Parathyroid adenoma (tissue), 2 donors: Measurements from ENCODE around the gene EPS8.
"Not testable (repeated sequence)": the region's sequence is repeated elsewhere in the genome, so short reads cannot be mapped to it uniquely, and the experiment has no call there.

Experiments used
- H2AFZ ChIP-seq: fragments of 300-600 bp; sonication (generic); one replicate; pipeline ENCODE4 v1.7.0; 2017; ENCODE audit warnings: antibody characterized with exemption, mild to moderate bottlenecking
- H3K27ac ChIP-seq: fragments of 300-600 bp; sonication (generic); one replicate; pipeline ENCODE4 v1.7.0; 2017
- H3K27me3 ChIP-seq: fragments of 300-600 bp; sonication (generic); one replicate; pipeline ENCODE4 v1.7.0; 2017; ENCODE audit warnings: low read length; ENCODE audit not compliant: control insufficient read depth, insufficient read depth
- H3K36me3 ChIP-seq: fragments of 300-600 bp; sonication (generic); one replicate; pipeline ENCODE4 v1.7.0; 2017; ENCODE audit warnings: low read length; ENCODE audit not compliant: control insufficient read depth, insufficient read depth
- H3K4me1 ChIP-seq: fragments of 300-600 bp; sonication (generic); one replicate; pipeline ENCODE4 v1.7.0; 2017; ENCODE audit warnings: control low read depth
- H3K4me2 ChIP-seq: fragments of 300-600 bp; sonication (generic); one replicate; pipeline ENCODE4 v1.7.0; 2017; ENCODE audit warnings: low read length
- H3K4me3 ChIP-seq: fragments of 300-600 bp; sonication (generic); one replicate; pipeline ENCODE4 v1.7.0; 2017; ENCODE audit warnings: low read depth, low read length
- H3K79me2 ChIP-seq: fragments of 300-600 bp; sonication (generic); one replicate; pipeline ENCODE4 v1.7.0; 2017; ENCODE audit warnings: control low read depth
- H3K9ac ChIP-seq: fragments of 300-600 bp; sonication (generic); one replicate; pipeline ENCODE4 v1.7.0; 2017; ENCODE audit warnings: mild to moderate bottlenecking
- H3K9me3 ChIP-seq: fragments of 300-600 bp; sonication (generic); one replicate; pipeline ENCODE4 v1.7.0; 2017; ENCODE audit warnings: low read length; ENCODE audit not compliant: control insufficient read depth
- TF ChIP-seq, protein P1 (sequence below): fragments of 300-600 bp; sonication (generic); IDR thresholded peaks from one replicate; pipeline ENCODE4 v1.7.0; 2017; ENCODE audit warnings: antibody characterized with exemption, mild to moderate bottlenecking
- donor health status: primary hyperparathyroidism.

Gene EPS8

DNA sequence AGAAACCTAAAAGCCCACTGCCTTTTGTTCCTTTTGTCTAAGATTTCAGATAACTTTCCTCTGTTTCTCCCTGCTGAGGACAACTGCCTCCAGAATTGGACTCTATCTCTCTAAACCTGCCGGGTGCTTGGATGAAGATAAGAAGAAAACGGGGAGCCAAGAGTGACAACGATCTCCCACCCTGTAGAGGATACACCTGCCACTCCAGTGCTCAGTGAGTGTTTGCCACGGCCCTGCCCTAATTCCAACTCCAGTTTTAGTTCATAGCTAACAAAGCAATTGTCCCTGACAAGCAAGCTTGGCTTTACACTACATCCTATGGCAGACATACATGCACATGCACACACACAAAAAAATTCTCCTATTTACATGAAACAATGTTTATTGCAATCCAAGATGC, 39.3 kb downstream of the EPS8 start:
- TF ChIP-seq, protein P1, sequence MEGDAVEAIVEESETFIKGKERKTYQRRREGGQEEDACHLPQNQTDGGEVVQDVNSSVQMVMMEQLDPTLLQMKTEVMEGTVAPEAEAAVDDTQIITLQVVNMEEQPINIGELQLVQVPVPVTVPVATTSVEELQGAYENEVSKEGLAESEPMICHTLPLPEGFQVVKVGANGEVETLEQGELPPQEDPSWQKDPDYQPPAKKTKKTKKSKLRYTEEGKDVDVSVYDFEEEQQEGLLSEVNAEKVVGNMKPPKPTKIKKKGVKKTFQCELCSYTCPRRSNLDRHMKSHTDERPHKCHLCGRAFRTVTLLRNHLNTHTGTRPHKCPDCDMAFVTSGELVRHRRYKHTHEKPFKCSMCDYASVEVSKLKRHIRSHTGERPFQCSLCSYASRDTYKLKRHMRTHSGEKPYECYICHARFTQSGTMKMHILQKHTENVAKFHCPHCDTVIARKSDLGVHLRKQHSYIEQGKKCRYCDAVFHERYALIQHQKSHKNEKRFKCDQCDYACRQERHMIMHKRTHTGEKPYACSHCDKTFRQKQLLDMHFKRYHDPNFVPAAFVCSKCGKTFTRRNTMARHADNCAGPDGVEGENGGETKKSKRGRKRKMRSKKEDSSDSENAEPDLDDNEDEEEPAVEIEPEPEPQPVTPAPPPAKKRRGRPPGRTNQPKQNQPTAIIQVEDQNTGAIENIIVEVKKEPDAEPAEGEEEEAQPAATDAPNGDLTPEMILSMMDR = no peak
- Histone ChIP-seq H3K4me1 (no peaks in the 10 kb centered on the region), H2AFZ (no peak overlapping the region), H3K79me2 (no peaks in the 10 kb centered on the region), H3K27me3 (no peaks in the 10 kb centered on the region), H3K27ac (no peak overlapping the region), H3K36me3 (no peaks in the 10 kb centered on the region), H3K4me2 (no peak overlapping the region), H3K9ac (no peak overlapping the region), H3K9me3 (no peaks in the 10 kb centered on the region), H3K4me3 (no peak overlapping the region)

DNA sequence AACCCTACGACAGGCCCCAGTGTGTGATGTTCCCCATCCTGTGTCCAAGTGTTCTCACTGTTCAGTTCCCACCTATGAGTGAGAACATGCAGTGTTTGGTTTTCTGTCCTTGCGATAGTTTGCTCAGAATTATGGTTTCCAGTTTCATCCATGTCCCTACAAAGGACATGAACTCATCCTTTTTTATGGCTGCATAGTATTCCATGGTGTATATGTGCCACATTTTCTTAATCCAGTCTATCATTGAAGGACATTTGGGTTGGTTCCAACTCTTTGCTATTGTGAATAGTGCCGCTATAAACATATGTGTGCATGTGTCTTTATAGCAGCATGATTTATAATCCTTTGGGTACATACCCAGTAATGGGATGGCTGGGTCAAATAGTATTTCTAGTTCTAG, 47.3 kb downstream of the EPS8 start:
- not testable (repeated sequence) for H3K27me3 ChIP-seq, H3K9ac ChIP-seq, H3K9me3 ChIP-seq, H3K79me2 ChIP-seq, H2AFZ ChIP-seq, H3K4me3 ChIP-seq, H3K4me2 ChIP-seq, H3K36me3 ChIP-seq, H3K4me1 ChIP-seq, H3K27ac ChIP-seq

DNA sequence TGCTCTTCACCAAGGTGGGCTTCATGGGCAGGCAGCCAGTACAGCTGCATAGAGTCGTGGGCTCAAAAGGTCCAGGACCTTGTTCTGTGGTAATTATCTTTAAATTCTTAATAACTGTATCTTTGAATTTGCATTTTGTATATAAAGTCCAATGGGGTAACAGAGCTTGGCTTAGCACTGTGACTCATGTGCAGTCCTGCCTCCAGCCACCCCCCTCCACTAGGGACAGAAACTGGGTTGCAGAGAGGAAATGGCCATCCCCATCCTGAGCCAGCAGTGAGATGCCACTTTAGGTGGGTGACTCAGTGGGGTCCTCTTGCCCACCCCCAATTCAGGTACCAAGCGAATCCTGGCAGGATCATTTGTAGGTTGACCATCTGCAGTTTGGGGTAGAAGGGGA, 48.1 kb downstream of the EPS8 start:
- TF ChIP-seq, protein P1 = no peak
- H3K9ac ChIP-seq = no peak overlapping the region
- H3K9me3 ChIP-seq = no peaks in the 10 kb centered on the region

DNA sequence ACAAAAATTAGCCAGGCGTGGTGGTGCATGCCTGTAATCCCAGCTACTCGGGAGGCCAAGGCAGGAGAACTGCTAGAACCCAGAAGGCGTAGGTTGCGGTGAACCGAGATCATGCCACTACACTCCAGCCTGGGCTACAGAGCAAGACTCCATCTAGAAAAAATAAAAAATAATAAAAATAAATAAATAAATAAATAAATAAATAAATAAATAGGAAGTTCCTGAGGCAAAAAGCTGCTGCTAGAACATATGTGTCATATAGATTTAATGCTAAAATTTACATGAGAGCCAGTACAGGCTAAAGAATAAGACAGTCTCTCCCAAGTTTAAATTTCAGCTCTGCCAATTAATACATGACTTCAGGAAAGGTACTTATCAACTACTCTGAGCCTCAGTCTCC, 48.8 kb downstream of the EPS8 start:
- H3K27ac ChIP-seq, H3K9ac ChIP-seq, H3K27me3 ChIP-seq, H3K9me3 ChIP-seq, H3K79me2 ChIP-seq, H3K36me3 ChIP-seq, H2AFZ ChIP-seq, H3K4me1 ChIP-seq, H3K4me2 ChIP-seq, H3K4me3 ChIP-seq: not testable (repeated sequence)

More for the DNA sequence above, 48.1 kb downstream of the EPS8 start:
- no peak overlapping the region for H3K27ac ChIP-seq
- H3K4me1 ChIP-seq = no peaks in the 10 kb centered on the region
- no peaks in the 10 kb centered on the region for H3K79me2 ChIP-seq
- no peaks in the 10 kb centered on the region for H3K36me3 ChIP-seq
- no peak overlapping the region for H2AFZ ChIP-seq
- H3K27me3 ChIP-seq = no peaks in the 10 kb centered on the region
- no peak overlapping the region for H3K4me3 ChIP-seq
- no peak overlapping the region for H3K4me2 ChIP-seq

DNA sequence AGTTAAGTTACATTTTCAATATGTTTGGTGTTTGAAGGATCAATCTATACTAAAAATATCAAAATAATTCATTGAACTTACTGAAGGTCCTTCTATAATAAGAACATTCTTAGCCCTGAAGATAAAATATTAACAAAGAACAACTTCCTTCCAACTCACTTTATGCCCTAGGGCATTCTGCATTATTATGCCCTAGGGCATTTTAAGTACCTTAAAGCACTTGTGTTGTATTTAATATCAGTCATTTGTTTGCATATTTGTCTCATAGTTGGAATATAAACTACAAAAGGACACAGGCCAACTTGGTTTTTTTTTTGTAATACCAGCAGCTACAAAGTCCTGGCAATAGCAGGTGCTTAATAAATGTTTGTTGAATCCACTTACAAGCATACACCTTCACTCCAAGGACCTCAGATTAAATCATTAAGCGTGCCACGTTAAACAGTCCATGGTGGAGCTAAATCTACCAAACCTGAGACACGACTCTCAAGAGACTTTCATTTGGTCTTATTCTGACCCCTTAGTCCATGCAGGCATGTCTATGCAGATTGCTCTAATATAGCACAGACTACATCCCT, 50.7 kb downstream of the EPS8 start:
- Histone ChIP-seq H3K4me2 (no peak overlapping the region), H3K36me3 (no peaks in the 10 kb centered on the region), H3K4me1 (no peaks in the 10 kb centered on the region), H3K9me3 (no peaks in the 10 kb centered on the region), H3K9ac (no peak overlapping the region), H3K79me2 (no peaks in the 10 kb centered on the region), H3K27me3 (no peaks in the 10 kb centered on the region), H3K27ac (no peak overlapping the region), H3K4me3 (no peak overlapping the region), H2AFZ (no peak overlapping the region)
- TF ChIP-seq, protein P1 = no peak
